ENCODE data around the gene MS4A6A.

Gene MS4A6A

GRCh38 chr11:60182541-60183330, at the start of gene MS4A6A:
TSS of gene MS4A6A (minus strand) at chr11:60183083. CDS start at chr11:60181727, 1,356 bp downstream.
- H3K27me3 ChIP-seq (ENCODE audit: control insufficient read depth, insufficient read depth, low read length): no peaks in the 10 kb centered on the region
- H3K9me3 ChIP-seq (ENCODE audit: control insufficient read depth, insufficient read depth, low read length): no peaks in the 10 kb centered on the region
- no peaks in the 10 kb centered on the region for H3K36me3 ChIP-seq (ENCODE audit: control insufficient read depth, insufficient read depth, low read length)
- H3K27ac ChIP-seq (ENCODE audit: low read length): no peak within 1 kb of the TSS
- no peak within 1 kb of the TSS for H3K4me3 ChIP-seq (ENCODE audit: low read length)
- 0 out of 2 replicates have a peak, but pooled peaks cover 2% of the 10 kb centered on the region for H3K4me1 ChIP-seq (ENCODE audit: control insufficient read depth, insufficient read depth, low read length)
- no peak for DNase-seq (ENCODE audit: low read depth, low spot score)
- WGBS (ENCODE audit: insufficient coverage, insufficient read length): no CpG with 5 or more reads among the region's 10 CpGs

- WGBS (ENCODE audit: insufficient coverage, insufficient read length): no CpG with 5 or more reads among the region's 1 CpG
Observed at GRCh38 chr11:60230681-60231080, 47.8 kb upstream of the MS4A6A start.

GRCh38 chr11:60222141-60222540, 39.3 kb upstream of the MS4A6A start:
- no peaks in the 10 kb centered on the region for H3K27me3 ChIP-seq (ENCODE audit: control insufficient read depth, insufficient read depth, low read length)
- DNase-seq (ENCODE audit: low read depth, low spot score): no peak
- no peak overlapping the region for H3K4me3 ChIP-seq (ENCODE audit: low read length)
- H3K36me3 ChIP-seq (ENCODE audit: control insufficient read depth, insufficient read depth, low read length): no peaks in the 10 kb centered on the region
- H3K9me3 ChIP-seq (ENCODE audit: control insufficient read depth, insufficient read depth, low read length): no peaks in the 10 kb centered on the region; the same call in 1 of the 2 replicates
- H3K27ac ChIP-seq (ENCODE audit: low read length): no peak overlapping the region
- WGBS (ENCODE audit: insufficient coverage, insufficient read length): no CpG with 5 or more reads among the region's 4 CpGs
- H3K4me1 ChIP-seq (ENCODE audit: control insufficient read depth, insufficient read depth, low read length): no peaks in the 10 kb centered on the region

More at GRCh38 chr11:60230681-60231080, 47.8 kb upstream of the MS4A6A start:
- Histone ChIP-seq H3K27ac (ENCODE audit: low read length) (no peak overlapping the region), H3K4me1 (ENCODE audit: control insufficient read depth, insufficient read depth, low read length) (no peaks in the 10 kb centered on the region), H3K9me3 (ENCODE audit: control insufficient read depth, insufficient read depth, low read length) (no peaks in the 10 kb centered on the region), H3K4me3 (ENCODE audit: low read length) (no peak overlapping the region), H3K27me3 (ENCODE audit: control insufficient read depth, insufficient read depth, low read length) (no peaks in the 10 kb centered on the region), H3K36me3 (ENCODE audit: control insufficient read depth, insufficient read depth, low read length) (no peaks in the 10 kb centered on the region)
- no peak for DNase-seq (ENCODE audit: low read depth, low spot score)

GRCh38 chr11:60221692-60222091, 38.8 kb upstream of the MS4A6A start:
- WGBS (ENCODE audit: insufficient coverage, insufficient read length): no CpG with 5 or more reads among the region's 3 CpGs
- H3K4me3 ChIP-seq (ENCODE audit: low read length): no peak overlapping the region

GRCh38 chr11:60221181-60221580, 38.3 kb upstream of the MS4A6A start:
- Histone ChIP-seq H3K27me3 (ENCODE audit: control insufficient read depth, insufficient read depth, low read length) (no peaks in the 10 kb centered on the region), H3K36me3 (ENCODE audit: control insufficient read depth, insufficient read depth, low read length) (no peaks in the 10 kb centered on the region), H3K4me3 (ENCODE audit: low read length) (no peak overlapping the region), H3K9me3 (ENCODE audit: control insufficient read depth, insufficient read depth, low read length) (no peaks in the 10 kb centered on the region; the same call in 1 of the 2 replicates), H3K27ac (ENCODE audit: low read length) (no peak overlapping the region), H3K4me1 (ENCODE audit: control insufficient read depth, insufficient read depth, low read length) (no peaks in the 10 kb centered on the region)
- no CpG with 5 or more reads among the region's 3 CpGs for WGBS (ENCODE audit: insufficient coverage, insufficient read length)
- no peak for DNase-seq (ENCODE audit: low read depth, low spot score)

More at GRCh38 chr11:60221692-60222091, 38.8 kb upstream of the MS4A6A start:
- Histone ChIP-seq H3K36me3 (ENCODE audit: control insufficient read depth, insufficient read depth, low read length) (no peaks in the 10 kb centered on the region), H3K27ac (ENCODE audit: low read length) (no peak overlapping the region), H3K4me1 (ENCODE audit: control insufficient read depth, insufficient read depth, low read length) (no peaks in the 10 kb centered on the region), H3K9me3 (ENCODE audit: control insufficient read depth, insufficient read depth, low read length) (no peaks in the 10 kb centered on the region; the same call in 1 of the 2 replicates), H3K27me3 (ENCODE audit: control insufficient read depth, insufficient read depth, low read length) (no peaks in the 10 kb centered on the region)
- DNase-seq (ENCODE audit: low read depth, low spot score): no peak

- Histone ChIP-seq H3K27me3 (ENCODE audit: control insufficient read depth, insufficient read depth, low read length) (no peaks in the 10 kb centered on the region), H3K4me1 (ENCODE audit: control insufficient read depth, insufficient read depth, low read length) (no peaks in the 10 kb centered on the region), H3K9me3 (ENCODE audit: control insufficient read depth, insufficient read depth, low read length) (no peaks in the 10 kb centered on the region), H3K36me3 (ENCODE audit: control insufficient read depth, insufficient read depth, low read length) (no peaks in the 10 kb centered on the region), H3K27ac (ENCODE audit: low read length) (no peak overlapping the region), H3K4me3 (ENCODE audit: low read length) (no peak overlapping the region)
- no CpG with 5 or more reads among the region's 1 CpG for WGBS (ENCODE audit: insufficient coverage, insufficient read length)
- DNase-seq (ENCODE audit: low read depth, low spot score): no peak
Observed at GRCh38 chr11:60214386-60214785, 31.5 kb upstream of the MS4A6A start.

GRCh38 chr11:60211206-60211605, 28.3 kb upstream of the MS4A6A start:
- Histone ChIP-seq H3K9me3 (ENCODE audit: control insufficient read depth, insufficient read depth, low read length) (no peaks in the 10 kb centered on the region), H3K36me3 (ENCODE audit: control insufficient read depth, insufficient read depth, low read length) (no peaks in the 10 kb centered on the region), H3K27me3 (ENCODE audit: control insufficient read depth, insufficient read depth, low read length) (no peaks in the 10 kb centered on the region), H3K27ac (ENCODE audit: low read length) (no peak overlapping the region), H3K4me3 (ENCODE audit: low read length) (no peak overlapping the region), H3K4me1 (ENCODE audit: control insufficient read depth, insufficient read depth, low read length) (no peaks in the 10 kb centered on the region)
- no CpG with 5 or more reads among the region's 4 CpGs for WGBS (ENCODE audit: insufficient coverage, insufficient read length)
- DNase-seq (ENCODE audit: low read depth, low spot score): no peak

- WGBS (ENCODE audit: insufficient coverage, insufficient read length): no CpG with 5 or more reads among the region's 3 CpGs
- H3K4me3 ChIP-seq (ENCODE audit: low read length): no peak overlapping the region
- DNase-seq (ENCODE audit: low read depth, low spot score): no peak
- H3K4me1 ChIP-seq (ENCODE audit: control insufficient read depth, insufficient read depth, low read length): no peaks in the 10 kb centered on the region
- H3K27me3 ChIP-seq (ENCODE audit: control insufficient read depth, insufficient read depth, low read length): no peaks in the 10 kb centered on the region
- no peaks in the 10 kb centered on the region for H3K36me3 ChIP-seq (ENCODE audit: control insufficient read depth, insufficient read depth, low read length)
- H3K27ac ChIP-seq (ENCODE audit: low read length): no peak overlapping the region
- no peaks in the 10 kb centered on the region for H3K9me3 ChIP-seq (ENCODE audit: control insufficient read depth, insufficient read depth, low read length)
Observed at GRCh38 chr11:60209977-60210376, 27.1 kb upstream of the MS4A6A start.

GRCh38 chr11:60208951-60209350, 26.1 kb upstream of the MS4A6A start:
- Histone ChIP-seq H3K27ac (ENCODE audit: low read length) (no peak overlapping the region), H3K36me3 (ENCODE audit: control insufficient read depth, insufficient read depth, low read length) (no peaks in the 10 kb centered on the region), H3K4me1 (ENCODE audit: control insufficient read depth, insufficient read depth, low read length) (no peaks in the 10 kb centered on the region), H3K27me3 (ENCODE audit: control insufficient read depth, insufficient read depth, low read length) (no peaks in the 10 kb centered on the region), H3K9me3 (ENCODE audit: control insufficient read depth, insufficient read depth, low read length) (no peaks in the 10 kb centered on the region), H3K4me3 (ENCODE audit: low read length) (no peak overlapping the region)
- no CpG with 5 or more reads among the region's 1 CpG for WGBS (ENCODE audit: insufficient coverage, insufficient read length)
- DNase-seq (ENCODE audit: low read depth, low spot score): no peak

GRCh38 chr11:60208146-60208895, 25.4 kb upstream of the MS4A6A start:
- H3K9me3 ChIP-seq (ENCODE audit: control insufficient read depth, insufficient read depth, low read length): no peaks in the 10 kb centered on the region
- no peak overlapping the region for H3K4me3 ChIP-seq (ENCODE audit: low read length)
- H3K4me1 ChIP-seq (ENCODE audit: control insufficient read depth, insufficient read depth, low read length): no peaks in the 10 kb centered on the region
- H3K27ac ChIP-seq (ENCODE audit: low read length): no peak overlapping the region
- no peaks in the 10 kb centered on the region for H3K36me3 ChIP-seq (ENCODE audit: control insufficient read depth, insufficient read depth, low read length)
- no CpG with 5 or more reads among the region's 4 CpGs for WGBS (ENCODE audit: insufficient coverage, insufficient read length)
- DNase-seq (ENCODE audit: low read depth, low spot score): no peak
- no peaks in the 10 kb centered on the region for H3K27me3 ChIP-seq (ENCODE audit: control insufficient read depth, insufficient read depth, low read length)
